GM19395 (cell line): ENCODE measurements around the gene HOXD8.

Experiments used
- ATAC-seq: cut with Tn5 transposase; IDR thresholded peaks from one replicate; pipeline ENCODE4 v1.9.1; 2021; ENCODE audit warnings: mild to moderate bottlenecking, moderate library complexity; ENCODE audit not compliant: unreplicated experiment

Gene HOXD8

GRCh38 chr2:176102309-176102866 lies 27.1 kb upstream of the HOXD8 start:
- ATAC-seq, result no peak

DNA sequence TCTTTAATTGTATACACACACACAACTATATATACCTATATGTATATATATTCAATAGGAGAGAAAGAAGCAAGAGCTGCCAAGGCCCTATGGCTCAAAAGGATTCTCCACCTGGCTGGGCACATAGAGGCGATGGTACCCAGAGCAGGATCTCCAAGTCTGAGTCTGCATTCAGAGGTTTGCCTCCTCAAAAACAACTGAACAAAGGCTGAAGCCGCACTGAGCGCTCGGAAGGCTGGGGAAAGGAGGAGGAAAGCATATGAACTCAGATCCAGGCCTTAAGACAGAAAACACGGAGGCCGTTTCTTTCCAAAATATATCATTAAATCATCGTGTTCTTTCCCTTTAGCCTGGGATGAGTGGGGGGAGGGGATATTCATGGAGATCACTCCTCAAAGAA lies 26.3 kb upstream of the HOXD8 start:
- no peak for ATAC-seq

GRCh38 chr2:176103742-176104315 lies 25.7 kb upstream of the HOXD8 start:
- no peak for ATAC-seq

DNA sequence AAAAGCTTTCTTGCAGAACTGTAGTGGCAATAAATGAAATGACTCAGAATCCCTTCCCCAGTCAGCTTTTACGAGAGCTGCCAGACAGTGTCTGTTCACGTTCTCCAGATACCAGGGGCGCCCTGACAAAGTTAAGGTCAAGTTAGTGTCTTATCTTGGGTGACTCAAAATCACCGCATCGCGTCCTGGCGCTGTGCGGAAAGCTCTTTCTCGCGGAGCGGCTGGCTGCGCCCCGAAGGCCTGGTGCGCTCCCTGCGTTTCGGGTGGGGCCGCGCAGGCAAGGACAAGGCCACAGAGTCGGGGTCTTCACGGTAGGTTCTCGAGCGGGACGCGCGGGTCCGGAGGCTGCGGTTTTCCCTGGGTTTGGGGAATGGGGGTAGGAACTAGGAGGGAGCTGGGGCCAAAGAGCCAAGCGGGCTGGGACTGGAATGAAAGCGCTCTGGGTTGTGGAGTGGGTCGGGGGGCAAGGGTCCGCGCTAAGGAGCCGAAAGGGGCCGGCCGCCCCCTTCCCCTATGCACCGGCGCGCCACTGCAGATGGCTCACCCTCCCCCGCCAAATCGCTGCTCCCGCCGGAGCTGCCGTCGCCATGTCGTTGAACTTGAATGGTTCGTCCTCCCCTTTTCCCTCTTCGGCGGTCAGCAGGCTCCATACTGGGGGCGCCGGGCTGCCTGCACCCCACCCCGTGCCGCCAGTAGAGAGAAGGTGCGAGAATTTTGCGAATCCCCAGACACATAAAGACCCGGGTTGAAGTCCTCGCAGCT lies 25.0 kb upstream of the HOXD8 start:
- no peak for ATAC-seq

DNA sequence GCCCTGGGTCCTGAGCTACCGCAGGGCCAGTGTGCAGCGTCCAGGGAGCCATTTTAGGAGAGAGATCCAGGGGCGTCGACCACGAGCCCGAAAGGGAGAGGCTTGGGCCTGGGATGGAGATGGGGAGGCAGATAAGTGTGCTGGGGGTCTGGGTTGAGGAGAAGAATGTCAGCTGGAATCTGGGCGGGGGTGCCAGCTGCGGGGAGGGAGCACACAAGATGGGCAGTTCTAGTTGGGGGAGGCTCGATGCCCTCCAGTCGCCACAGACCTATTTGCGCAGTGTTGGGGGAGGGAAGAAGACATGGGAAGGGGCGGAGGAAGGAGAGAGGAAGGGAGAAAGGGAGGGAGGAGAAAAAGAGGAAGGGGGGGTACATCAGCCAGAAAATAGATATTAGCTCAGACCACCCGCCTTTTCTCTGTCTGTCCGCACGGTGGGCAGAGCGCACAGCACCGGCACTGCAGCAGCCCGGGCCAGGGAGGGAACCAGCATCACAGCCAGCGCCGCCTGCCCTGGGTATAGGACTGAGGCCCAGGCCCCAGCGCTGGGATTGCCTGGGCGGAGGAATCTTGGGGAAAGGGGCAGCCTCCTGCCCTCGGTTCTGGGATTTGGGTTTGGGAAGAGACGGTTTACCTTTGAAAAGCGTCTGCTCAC lies 24.3 kb upstream of the HOXD8 start:
- no peak for ATAC-seq

GRCh38 chr2:176105730-176106580 lies 23.6 kb upstream of the HOXD8 start:
- no peak for ATAC-seq

DNA sequence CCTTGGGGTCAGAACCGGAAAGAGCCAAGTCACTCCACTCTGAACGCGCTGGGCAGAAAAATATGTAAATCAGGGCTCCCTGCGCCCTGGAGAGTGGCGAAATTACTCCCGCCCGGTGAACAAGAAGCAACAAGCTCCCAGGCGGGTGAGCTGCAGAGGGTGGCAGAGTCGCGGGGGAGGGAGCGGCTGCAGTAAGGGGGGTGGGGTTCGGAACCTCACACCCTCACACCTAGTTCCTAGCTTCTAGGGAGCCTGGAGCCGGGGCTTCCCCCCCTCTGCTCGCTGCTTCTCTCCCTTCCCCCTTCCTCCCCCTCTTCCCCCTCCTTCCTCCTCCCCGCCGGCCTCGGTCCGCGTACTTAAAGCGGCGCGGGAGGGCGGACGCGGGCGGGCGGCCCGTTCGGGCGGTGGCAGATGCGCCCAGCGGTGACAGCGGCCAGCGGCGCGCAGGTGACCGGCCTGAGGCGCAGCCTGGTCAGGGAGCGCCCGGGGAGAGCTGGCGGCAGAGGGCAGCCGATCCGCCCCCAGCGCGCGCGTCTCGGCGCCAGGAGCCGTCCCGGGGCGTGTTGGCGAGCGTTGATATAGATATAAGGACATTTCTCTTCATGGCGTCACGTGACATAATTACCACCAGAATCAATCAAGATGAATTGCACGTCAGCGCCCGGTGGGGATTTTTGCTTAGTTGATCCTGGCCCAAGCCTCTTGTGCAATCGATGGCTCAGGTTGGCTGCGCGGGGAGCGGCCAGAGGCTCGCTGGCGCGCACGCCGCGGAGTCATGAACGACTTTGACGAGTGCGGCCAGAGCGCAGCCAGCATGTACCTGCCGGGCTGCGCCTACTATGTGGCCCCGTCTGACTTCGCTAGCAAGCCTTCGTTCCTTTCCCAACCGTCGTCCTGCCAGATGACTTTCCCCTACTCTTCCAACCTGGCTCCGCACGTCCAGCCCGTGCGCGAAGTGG lies 22.6 kb upstream of the HOXD8 start, which contains the start of gene HOXD11:
Gene HOXD11 (plus strand): TSS at position 700 of the 959 bp plus-strand sequence. CDS start 76 bp downstream, at position 776.
- no peak for ATAC-seq

GRCh38 chr2:176107731-176108181 lies 21.7 kb upstream of the HOXD8 start:
- no peak for ATAC-seq

GRCh38 chr2:176109192-176109901 lies 20.2 kb upstream of the HOXD8 start:
- ATAC-seq, result no peak

GRCh38 chr2:176109946-176110345 lies 19.6 kb upstream of the HOXD8 start:
- ATAC-seq, result no peak

DNA sequence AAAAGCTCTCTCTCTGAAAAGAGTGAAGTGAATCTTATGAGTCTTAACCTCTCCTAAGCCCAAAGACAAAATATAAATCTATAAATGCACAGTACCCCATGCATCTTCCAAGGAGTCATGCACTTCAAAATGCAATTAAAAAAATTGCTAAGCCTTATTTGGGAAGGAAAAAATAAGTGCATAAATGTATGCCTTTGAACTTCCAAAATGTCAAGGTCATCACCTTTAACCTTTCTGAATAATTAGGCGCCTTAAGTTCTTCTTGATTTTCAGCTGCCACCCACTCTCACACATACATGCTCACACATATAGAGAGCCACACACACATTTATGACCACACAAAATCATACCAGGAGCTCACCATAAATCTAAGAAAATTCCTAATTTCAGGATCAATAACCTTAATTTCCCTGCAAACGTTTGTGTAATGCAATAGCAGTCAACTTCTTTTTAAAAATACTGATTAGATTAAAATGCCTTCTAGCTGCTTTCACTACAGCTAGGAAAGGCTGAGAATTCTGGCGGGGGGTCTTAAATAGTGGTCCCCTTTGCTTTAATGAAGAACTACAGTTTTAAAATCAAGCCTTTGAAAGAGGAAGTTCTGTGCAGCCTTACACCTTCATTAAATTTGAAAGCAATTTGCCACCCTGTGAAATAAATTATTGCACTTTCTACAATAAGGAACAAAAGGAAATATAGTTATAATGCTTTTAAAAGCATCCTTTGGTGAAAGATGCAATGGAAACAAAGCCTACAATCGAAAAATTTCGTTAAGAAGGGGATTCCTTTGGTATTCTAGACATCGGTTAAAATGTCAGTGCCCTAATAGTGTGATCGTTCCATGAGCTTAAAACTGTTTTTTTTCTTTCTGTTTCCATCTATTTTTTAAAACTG lies 18.8 kb upstream of the HOXD8 start:
- ATAC-seq, result no peak

- no peak for ATAC-seq
These were observed 18.2 kb upstream of the HOXD8 start for GRCh38 chr2:176111309-176111663.

GRCh38 chr2:176111846-176112374 lies 17.6 kb upstream of the HOXD8 start:
- ATAC-seq, result no peak

- ATAC-seq, result no peak
These were observed 16.9 kb upstream of the HOXD8 start for GRCh38 chr2:176112375-176113302.

DNA sequence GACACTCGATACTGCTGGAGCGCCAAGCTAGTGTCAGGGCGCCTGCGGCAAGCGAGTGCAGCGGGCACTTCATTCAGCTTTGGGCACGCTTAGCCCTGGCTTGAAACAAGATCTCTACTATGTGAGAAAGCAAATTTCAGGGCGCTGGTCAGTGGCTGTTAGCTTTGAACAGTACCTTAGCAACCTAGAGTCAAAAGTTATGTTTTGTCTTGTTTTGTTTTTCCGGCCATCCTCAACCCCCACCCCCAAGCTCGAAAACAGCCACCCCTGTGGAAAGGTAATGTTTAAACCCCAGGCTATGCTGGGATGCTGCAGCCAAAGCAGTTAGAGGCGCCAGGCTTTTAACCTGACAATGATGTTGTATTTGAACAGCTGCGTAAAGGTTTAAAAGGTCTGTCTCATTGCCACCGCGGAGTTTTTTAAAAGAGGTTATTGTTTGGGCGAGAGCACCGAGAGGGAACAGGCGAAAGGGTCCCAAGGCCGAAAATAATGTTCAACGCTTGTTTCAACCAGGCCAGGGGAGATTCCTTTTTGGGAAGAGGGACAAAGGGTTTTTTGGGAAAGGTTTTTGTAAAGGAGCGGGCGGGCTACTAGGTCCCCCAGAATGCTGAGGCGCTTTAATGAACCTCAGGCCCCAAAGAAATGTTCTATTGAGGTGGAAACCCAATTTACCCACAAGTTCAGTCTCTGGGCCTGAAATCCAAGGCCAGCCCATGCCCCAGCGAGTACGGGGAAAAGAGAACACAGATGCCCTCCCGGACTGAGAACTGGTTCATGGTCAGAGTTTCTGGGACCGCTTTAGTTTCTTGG lies 15.2 kb upstream of the HOXD8 start:
- no peak for ATAC-seq
